Measurements from ENCODE around the gene ZFAND4.
"Not testable (repeated sequence)": the region's sequence is repeated elsewhere in the genome, so short reads cannot be mapped to it uniquely, and the experiment has no call there.

ZFAND4 gene

DNA sequence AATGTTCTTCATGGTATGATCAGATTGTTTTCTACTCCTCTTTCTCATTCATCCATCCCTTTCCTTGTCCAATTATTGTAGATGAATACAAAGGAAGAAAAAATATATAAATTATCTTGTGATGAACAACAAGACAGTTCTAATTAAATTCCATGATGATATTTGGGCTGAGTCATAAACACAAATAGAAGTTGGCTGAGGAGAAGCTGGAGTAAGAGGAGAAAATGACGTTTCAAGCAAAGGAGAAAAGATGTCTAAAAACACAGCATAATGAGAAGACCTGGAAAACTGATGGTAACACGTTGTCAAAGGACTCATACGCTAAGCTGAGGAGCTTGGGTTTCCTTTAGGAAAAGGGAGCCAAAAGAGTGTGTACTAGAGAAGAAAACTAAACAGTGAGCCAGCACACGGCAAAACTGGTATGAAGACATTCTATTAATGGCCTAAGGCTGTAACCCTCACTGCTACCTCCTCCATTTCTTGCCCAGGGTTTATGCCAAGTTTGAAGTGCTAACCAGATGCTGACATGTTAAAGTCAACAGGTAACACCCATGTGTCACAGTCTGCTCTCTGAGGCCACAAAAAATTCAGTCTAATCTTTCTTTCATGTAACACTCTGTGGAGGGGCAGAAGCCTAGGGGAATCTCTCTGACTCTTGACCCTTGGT is 26.1 kb downstream of the ZFAND4 start:
- in situ Hi-C loops (cut with MboI; ENCODE audit: low pct_unique_long_range_greater_than_20kb, low sequenced_read_pairs) = no loop called here
- DNase-seq = no peak

GRCh38 chr10:45644527-45644926 is 28.0 kb downstream of the ZFAND4 start:
- no peak for DNase-seq
- in situ Hi-C loops (cut with MboI; ENCODE audit: low pct_unique_long_range_greater_than_20kb, low sequenced_read_pairs) = no loop called here

GRCh38 chr10:45640941-45641340 is 31.6 kb downstream of the ZFAND4 start:
- DNase-seq = no peak
- in situ Hi-C loops (cut with MboI; ENCODE audit: low pct_unique_long_range_greater_than_20kb, low sequenced_read_pairs) = no loop called here

DNA sequence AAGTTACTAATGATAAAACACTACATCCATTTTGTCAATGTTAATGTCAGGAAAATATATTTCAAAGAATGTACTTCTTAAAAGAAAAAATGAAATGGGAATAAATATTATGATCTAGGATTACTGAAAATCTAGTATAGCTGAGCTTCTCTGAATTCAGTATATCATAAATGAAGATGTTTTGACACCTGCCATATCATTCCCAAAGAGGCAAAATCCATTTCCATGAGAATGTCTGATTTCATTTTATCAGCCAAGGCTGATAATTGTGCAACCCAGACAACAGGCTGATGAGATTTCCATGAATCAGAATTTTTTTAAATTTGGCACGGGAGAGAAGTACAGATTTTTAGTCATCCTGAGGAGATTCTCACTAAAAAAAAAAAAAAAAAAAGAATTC is 32.5 kb downstream of the ZFAND4 start:
- in situ Hi-C loops (cut with MboI; ENCODE audit: low pct_unique_long_range_greater_than_20kb, low sequenced_read_pairs) = no loop called here
- DNase-seq = no peak

- DNase-seq = no peak
- in situ Hi-C loops (cut with MboI; ENCODE audit: low pct_unique_long_range_greater_than_20kb, low sequenced_read_pairs) = no loop called here
Observed at GRCh38 chr10:45627412-45628048, 45.0 kb downstream of the ZFAND4 start.

DNA sequence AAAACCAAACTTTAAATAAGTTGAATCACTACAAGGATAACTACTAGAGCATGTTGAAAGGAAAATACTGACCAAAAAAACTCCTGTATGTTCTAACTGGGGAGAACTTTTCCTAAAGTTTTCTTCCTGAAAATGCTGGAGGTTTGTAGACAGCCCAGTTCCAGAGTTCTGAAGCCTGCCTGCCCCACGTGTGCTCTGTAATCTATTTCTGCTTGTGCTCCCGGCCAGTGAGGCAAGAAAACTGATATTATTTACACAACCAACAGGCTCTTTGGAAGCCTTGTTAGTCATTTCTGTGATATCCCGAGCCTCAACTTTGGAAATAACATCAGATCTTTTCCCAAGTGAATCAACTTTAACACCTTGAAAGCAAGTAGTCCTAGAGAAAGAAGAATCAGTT is 46.7 kb downstream of the ZFAND4 start:
- in situ Hi-C loops (cut with MboI; ENCODE audit: low pct_unique_long_range_greater_than_20kb, low sequenced_read_pairs) = no loop called here

GRCh38 chr10:45624724-45625123 is 47.8 kb downstream of the ZFAND4 start:
- no peak for DNase-seq
- in situ Hi-C loops (cut with MboI; ENCODE audit: low pct_unique_long_range_greater_than_20kb, low sequenced_read_pairs) = no loop called here

More for the DNA sequence above, 46.7 kb downstream of the ZFAND4 start:
- DNase-seq = no peak

DNA sequence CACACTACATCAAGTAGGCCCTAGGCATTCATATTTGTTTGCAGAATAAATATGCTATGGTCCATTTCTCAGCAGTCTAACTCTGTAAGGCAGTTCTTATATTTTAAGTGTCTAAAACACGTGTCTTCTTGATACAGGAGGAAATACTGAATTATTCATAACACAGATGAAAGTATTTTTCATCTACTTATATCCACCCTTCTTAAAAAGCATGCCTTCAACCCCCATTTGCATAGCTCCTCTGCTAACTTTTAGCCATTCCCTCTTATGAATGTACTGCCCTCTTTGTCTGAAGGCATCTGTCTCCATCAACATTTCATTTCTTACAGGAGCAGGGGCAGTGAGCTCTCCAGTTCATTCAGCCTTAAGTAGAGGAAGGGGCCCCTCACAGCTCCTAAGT is 57.7 kb downstream of the ZFAND4 start:
- no peak for DNase-seq
- in situ Hi-C loops (cut with MboI; ENCODE audit: low pct_unique_long_range_greater_than_20kb, low sequenced_read_pairs) = no loop called here

GRCh38 chr10:45612741-45613140 is 59.8 kb downstream of the ZFAND4 start:
- in situ Hi-C loops (cut with MboI; ENCODE audit: low pct_unique_long_range_greater_than_20kb, low sequenced_read_pairs) = no loop called here
- no peak for DNase-seq

- DNase-seq = no peak
- in situ Hi-C loops (cut with MboI; ENCODE audit: low pct_unique_long_range_greater_than_20kb, low sequenced_read_pairs) = no loop called here
Observed at GRCh38 chr10:45608052-45608451, 64.5 kb downstream of the ZFAND4 start.

GRCh38 chr10:45607276-45607675 is 65.3 kb downstream of the ZFAND4 start:
- in situ Hi-C loops (cut with MboI; ENCODE audit: low pct_unique_long_range_greater_than_20kb, low sequenced_read_pairs) = no loop called here
- no peak for DNase-seq

DNA sequence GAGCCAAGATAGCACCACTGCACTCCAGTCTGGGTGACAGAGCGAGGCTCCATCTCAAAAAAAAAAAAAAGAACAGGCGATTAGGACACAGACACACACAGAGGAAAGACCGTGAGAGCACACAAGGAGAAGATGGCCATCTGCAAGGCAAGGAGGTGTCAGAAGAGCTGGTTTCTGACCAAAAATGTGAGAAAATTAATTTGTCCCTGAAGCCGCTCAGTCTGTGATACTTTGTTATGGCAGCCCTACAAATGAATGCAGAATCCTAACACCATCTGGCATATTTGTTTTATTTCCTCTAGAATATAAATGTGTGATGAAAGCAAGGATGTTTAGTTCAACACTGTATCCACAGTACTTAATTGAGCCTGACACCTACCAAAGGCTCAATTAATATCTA is 69.7 kb downstream of the ZFAND4 start:
- DNase-seq = no peak
- in situ Hi-C loops (cut with MboI; ENCODE audit: low pct_unique_long_range_greater_than_20kb, low sequenced_read_pairs) = no loop called here

- no peak for DNase-seq
- in situ Hi-C loops (cut with MboI; ENCODE audit: low pct_unique_long_range_greater_than_20kb, low sequenced_read_pairs) = no loop called here
Observed at GRCh38 chr10:45602082-45602730, 70.4 kb downstream of the ZFAND4 start.

- DNase-seq; in situ Hi-C loops (cut with MboI; ENCODE audit: low pct_unique_long_range_greater_than_20kb, low sequenced_read_pairs): not testable (repeated sequence)
Observed at GRCh38 chr10:45601254-45601930, 71.2 kb downstream of the ZFAND4 start.

- in situ Hi-C loops (cut with MboI; ENCODE audit: low pct_unique_long_range_greater_than_20kb, low sequenced_read_pairs); DNase-seq: not testable (repeated sequence)
Observed at GRCh38 chr10:45600337-45601253, 72.0 kb downstream of the ZFAND4 start.

DNA sequence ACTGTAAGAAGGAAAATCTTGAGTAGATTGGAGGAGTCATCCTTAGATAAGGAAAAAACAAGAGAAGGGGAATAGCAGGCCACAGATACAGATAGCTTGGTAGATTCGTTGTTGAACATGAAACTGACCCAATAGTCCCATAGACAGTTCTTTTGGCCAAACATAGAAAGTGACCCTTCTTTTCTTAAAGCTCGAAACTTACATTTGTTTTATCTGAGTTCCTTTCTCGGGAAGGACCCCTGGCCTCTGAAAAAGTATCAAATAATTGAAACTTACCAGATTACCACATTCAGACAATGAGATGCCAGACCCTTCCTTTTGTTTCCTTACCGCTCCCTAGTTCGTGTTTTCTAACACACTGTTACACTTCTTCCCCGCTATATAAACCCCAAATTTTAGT is 72.9 kb downstream of the ZFAND4 start:
- no peak for DNase-seq
- in situ Hi-C loops (cut with MboI; ENCODE audit: low pct_unique_long_range_greater_than_20kb, low sequenced_read_pairs) = no loop called here

DNA sequence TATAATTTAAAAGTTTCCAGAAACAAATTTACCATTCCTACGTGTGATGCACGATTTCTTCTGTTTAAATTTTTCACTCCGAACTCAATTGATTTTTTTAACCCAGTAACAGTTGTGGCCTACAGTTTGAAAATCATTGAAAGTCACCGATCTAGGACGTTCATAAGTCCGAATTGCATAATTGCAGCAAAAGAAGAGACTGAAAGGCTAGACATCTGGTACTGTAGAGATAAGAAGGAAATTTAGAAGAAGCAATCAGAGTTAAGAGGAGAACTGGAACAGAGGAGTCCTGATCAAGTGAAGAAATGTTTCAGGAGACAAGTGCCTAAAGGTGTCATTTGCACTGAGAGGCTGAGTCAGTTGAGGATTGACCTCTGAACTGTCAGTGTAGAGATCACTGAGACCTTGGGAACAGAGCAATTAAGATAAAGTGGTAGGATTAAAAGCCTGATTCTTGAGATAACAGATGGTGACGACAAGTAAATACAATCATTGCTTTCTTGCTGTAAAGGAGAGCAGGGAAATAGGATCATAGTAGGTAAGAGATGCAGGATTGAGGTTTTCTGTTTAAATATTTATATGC is 73.5 kb downstream of the ZFAND4 start:
- in situ Hi-C loops (cut with MboI; ENCODE audit: low pct_unique_long_range_greater_than_20kb, low sequenced_read_pairs) = no loop called here
- no peak for DNase-seq

DNA sequence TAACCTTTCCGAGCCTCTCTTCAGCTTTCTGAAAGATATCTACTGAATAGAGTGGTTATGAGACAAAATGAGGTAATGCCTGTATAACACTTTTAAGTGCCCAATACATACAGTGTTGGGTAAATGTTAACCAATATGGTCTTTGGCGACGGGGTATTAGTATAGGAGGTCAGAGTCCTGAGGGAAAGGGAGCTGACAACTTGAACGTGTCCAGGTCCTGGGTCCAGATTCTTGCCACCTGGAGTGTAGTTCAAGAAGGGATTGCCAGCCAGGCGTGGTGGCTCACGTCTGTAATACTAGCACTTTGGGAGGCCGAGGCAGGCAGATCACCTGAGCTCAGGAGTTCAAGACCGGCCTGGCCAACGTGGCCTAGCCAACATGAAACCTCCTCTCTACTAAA is 76.0 kb downstream of the ZFAND4 start:
- in situ Hi-C loops (cut with MboI; ENCODE audit: low pct_unique_long_range_greater_than_20kb, low sequenced_read_pairs) = no loop called here
- no peak for DNase-seq

All from KBM-7 (cell line).